ENCODE results near the gene ROMO1.

DNA sequence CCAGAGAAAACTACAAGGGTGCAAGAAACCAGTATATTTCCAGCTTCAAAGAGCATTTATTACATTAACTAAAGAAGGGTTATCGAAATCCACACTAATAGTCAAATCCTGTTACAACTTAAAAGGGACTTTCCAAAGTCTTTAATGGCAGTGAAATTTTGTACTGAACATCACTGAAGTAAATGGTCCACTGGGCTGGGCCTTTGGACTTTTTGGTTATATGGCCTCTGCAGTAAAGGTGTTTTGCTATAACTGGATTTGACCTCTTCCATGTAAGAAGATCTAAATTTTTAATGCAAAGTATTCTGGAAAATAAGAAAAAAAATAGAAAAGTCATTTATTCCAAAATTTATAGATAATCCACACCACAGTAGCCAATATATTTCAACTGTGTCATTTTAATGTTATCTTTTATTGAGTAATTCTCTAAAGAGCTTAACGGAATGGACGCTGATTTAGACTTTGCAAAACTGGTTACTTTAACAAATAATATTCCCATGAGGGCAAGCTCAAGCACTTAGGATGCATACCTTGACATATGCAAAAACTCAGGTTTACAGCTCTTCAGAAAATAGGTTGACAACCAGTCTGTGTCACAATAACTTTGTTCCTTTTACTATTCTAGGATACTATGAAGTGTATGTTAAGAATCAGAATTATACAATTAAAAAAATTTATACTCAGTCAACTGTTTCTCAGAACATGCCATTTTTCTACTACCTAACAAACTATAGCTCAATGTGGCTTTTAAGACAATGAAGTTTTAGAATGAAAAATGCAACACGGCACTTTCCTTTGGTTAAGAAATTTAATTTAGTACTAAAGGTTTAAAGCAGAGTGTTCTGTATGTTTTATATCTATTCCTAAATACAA lies 35.8 kb downstream of the ROMO1 start:
- TF ChIP-seq, protein P1, sequence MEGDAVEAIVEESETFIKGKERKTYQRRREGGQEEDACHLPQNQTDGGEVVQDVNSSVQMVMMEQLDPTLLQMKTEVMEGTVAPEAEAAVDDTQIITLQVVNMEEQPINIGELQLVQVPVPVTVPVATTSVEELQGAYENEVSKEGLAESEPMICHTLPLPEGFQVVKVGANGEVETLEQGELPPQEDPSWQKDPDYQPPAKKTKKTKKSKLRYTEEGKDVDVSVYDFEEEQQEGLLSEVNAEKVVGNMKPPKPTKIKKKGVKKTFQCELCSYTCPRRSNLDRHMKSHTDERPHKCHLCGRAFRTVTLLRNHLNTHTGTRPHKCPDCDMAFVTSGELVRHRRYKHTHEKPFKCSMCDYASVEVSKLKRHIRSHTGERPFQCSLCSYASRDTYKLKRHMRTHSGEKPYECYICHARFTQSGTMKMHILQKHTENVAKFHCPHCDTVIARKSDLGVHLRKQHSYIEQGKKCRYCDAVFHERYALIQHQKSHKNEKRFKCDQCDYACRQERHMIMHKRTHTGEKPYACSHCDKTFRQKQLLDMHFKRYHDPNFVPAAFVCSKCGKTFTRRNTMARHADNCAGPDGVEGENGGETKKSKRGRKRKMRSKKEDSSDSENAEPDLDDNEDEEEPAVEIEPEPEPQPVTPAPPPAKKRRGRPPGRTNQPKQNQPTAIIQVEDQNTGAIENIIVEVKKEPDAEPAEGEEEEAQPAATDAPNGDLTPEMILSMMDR (IDR thresholded peaks at IDR 0.05) = no peak
- TF ChIP-seq POLR2A (IDR thresholded peaks at IDR 0.05) (no peak), POLR2AphosphoS5 (IDR thresholded peaks at IDR 0.05; ENCODE audit: insufficient read depth in 1 of 2, low read depth in 1 of 2) (no peak)

Data from vagina (tissue), 2 donors.